HuH-7.5 (cell line): ENCODE data around the gene NR1H2.
"Not testable (repeated sequence)": the region's sequence is repeated elsewhere in the genome, so short reads cannot be mapped to it uniquely, and the experiment has no call there.

Source experiments
- DNase-seq: peaks from one replicate; pipeline ENCODE4 v3.0.0; 2011; ENCODE audit warnings: low spot score

NR1H2 gene

GRCh38 chr19:50378169-50378862 is 2.1 kb downstream of the NR1H2 start:
- DNase-seq = no peak

DNA sequence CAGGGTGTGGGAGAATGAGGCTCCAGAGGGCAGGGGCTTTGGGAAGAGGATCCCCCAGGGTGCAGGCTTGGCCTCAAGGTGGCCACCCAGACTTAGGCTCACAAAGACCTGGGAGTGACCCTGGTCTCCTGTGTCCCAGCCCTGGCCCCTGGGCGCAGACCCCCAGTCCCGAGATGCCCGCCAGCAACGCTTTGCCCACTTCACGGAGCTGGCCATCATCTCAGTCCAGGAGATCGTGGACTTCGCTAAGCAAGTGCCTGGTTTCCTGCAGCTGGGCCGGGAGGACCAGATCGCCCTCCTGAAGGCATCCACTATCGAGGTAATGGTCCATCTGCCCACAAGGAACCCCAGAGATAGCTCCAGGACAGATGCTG is 2.6 kb downstream of the NR1H2 start:
- DNase-seq = no peak

DNA sequence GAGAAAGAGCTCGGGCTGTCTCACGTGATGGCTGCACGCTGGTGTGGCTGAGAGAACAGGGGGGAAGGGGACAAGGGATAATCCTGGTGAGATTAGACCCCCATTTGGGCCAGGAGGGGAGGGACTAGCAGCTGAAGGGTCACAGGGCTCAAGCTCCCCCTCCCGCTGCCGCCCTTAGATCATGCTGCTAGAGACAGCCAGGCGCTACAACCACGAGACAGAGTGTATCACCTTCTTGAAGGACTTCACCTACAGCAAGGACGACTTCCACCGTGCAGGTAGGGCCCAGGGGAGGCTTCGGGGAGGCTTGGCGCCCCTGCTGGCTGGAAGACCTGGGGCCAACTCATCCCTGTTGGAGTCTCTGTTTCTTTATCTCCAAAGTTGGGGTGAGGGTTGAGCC is 3.3 kb downstream of the NR1H2 start:
- no peak for DNase-seq

- DNase-seq = no peak
Measured at GRCh38 chr19:50380137-50380536, 3.9 kb downstream of the NR1H2 start.

GRCh38 chr19:50380751-50381151 is 4.5 kb downstream of the NR1H2 start:
- DNase-seq = no peak

DNA sequence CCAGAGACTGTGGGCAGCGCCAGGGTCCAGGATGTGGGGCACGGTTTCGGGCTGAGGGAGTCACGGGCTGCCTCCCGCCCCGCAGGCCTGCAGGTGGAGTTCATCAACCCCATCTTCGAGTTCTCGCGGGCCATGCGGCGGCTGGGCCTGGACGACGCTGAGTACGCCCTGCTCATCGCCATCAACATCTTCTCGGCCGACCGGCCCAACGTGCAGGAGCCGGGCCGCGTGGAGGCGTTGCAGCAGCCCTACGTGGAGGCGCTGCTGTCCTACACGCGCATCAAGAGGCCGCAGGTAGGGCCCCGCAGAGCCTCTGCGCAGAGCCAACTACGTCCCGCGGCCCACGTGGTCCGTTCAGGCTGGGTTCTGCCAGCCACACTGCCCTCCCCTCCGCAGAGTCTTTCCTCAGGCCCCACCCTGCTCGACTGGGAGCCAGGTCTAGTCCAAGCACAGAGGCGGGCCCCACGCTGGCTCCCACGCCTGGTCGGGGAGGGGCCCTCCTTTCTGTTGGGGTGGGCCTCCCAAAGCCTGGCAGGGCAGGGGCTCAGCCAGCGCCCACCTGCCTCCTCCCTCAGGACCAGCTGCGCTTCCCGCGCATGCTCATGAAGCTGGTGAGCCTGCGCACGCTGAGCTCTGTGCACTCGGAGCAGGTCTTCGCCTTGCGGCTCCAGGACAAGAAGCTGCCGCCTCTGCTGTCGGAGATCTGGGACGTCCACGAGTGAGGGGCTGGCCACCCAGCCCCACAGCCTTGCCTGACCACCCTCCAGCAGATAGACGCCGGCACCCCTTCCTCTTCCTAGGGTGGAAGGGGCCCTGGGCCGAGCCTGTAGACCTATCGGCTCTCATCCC is 5.8 kb downstream of the NR1H2 start:
- no peak for DNase-seq

DNA sequence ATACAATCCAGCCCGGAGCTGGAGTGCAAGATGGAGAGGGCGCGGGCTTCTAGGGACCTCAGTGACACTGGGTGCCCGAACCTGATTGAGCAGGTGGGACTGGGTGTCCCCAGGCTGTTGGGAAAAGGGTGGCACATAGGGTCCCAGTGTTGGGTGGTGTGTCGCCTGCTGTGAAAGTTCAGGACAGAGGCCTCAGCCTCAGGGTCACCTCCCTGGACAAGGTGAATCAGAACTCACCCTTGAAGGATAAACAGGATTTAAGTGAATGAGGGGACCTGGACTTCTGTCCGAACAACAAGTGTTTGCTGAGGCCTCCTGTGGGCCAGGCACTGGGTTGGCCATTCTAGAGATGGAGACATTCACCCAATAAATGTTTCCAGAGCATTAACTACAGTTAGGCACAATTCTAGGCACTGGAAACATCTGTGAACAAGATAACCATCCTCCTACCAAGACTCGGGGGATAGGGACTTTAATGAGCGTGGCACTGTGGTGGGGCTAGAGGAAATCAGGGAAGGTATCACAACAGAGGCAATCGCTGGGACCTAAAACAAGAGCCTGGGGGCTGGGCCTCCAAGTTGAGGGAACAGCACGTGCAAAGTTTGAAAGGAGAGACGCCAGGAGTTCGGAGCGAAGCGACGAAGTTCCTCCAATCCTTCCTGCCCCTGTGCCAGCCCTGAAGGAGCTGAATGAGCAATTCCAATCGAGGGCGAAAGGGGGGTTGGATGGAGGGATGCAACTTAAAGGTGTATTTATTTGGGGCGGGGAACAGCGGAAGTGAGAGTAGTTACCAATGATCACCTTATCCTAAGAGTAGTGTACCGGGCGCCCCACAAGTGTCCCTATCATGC is 7.0 kb downstream of the NR1H2 start:
- no peak for DNase-seq

DNA sequence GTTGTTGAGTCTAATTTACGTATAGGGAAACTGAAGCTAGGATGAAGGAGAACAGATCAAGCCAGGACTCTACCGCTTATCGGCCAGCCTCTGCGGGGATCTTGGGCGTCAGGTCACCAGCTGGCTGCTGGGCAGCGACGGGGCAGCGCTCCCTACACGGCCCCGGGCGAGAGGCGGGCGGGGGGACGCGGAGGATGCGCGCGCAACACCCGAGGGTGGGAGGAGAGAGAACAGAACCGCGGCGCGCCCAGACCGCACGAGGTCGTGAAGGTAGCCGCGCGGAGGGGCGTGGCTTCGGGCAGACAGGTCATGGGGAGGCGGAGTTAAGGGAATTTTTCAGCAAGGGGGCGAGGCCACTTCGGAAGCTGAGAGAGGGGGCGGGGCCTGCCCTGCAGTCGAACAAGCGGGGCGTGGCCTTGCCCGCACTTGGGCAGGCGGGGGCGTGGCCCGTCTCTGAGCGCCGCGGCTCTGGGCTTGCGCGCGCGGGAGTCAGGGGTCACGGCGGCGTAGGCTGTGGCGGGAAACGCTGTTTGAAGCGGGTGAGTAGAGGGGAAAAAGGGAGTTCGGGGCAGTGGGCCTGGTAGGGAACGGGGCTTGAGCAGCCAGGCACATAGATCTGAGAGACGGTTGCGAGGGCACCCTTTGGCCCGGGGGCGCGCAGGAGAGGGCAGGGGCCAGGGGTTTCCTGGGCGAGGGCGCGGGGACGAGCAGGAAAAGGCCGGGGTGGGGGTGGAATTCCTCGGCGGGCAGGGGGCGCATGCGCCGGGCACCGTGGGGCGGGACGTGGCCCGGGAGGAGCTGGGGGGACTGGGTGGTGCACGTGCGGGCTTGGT is 7.8 kb downstream of the NR1H2 start, which contains the start of gene POLD1:
Gene POLD1 (plus strand): TSS at position 496 of the 833 bp plus-strand sequence. CDS start 14,505 bp downstream, outside the sequence.
- DNase-seq = peak; percentile 99

- DNase-seq = no peak
Measured at GRCh38 chr19:50384685-50385535, 8.7 kb downstream of the NR1H2 start.

- no peak for DNase-seq
Measured at GRCh38 chr19:50387176-50387867, 11.1 kb downstream of the NR1H2 start.

DNA sequence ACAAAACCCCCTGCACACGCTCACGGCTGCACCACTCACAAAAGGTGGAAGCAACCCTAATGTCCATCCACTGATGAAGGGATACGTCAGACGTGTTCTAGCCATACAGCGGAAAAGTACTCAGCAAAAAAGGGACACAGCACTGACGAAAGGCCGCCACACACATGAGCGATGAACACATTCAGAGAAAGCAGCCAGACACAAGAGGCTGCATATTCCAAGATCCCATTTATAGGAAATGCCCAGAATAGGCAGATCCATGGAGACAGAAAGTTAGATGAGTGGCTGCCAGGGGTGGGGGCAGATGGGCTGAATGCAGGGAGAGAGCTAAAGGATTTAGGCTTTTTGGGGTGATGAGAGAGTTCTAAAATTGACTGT is 11.6 kb downstream of the NR1H2 start:
- DNase-seq = no peak

- not testable (repeated sequence) for DNase-seq
Measured at GRCh38 chr19:50390295-50390694, 14.0 kb downstream of the NR1H2 start.

GRCh38 chr19:50390952-50391351 is 14.7 kb downstream of the NR1H2 start:
- DNase-seq = not testable (repeated sequence)

- DNase-seq = no peak
Measured at GRCh38 chr19:50392759-50393158, 16.5 kb downstream of the NR1H2 start.

- DNase-seq = no peak
Measured at GRCh38 chr19:50393589-50393988, 17.3 kb downstream of the NR1H2 start.

DNA sequence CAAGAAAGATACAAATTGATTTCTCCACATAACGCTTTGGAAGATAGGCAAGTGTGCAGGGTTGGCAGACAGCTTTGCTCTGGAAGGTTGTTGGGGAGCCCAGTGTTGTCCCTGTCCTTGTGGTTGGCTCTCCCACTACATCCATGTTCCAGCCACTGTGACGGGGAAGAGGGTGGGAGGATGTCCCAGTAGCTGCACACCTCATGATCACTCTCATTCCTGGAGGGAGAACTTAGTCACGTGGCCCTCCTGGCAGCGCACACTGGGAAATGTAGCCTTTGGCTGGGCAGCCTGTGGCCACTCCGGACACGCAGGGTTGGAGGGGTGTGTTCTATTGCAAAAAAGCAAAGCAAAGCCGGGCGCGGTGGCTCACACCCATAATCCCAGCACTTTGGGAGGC is 17.8 kb downstream of the NR1H2 start:
- no peak for DNase-seq

- no peak for DNase-seq
Measured at GRCh38 chr19:50398675-50399367, 22.6 kb downstream of the NR1H2 start.

DNA sequence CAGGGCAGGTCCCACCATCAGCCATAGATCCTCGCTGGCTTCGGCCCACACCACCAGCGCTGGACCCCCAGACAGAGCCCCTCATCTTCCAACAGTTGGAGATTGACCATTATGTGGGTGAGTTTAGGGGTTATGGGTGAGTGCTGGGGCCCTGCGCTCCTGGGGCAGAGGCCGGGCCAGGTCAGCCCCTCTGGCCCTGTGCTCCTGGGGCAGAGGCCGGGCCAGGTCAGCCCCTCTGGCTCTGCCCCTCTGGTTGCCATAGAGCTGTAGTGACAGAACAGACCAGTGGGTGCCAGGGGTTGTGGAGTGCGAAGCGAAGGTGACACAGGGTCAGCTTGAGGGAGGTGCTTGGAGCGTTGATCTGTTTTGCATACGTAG is 23.1 kb downstream of the NR1H2 start:
- DNase-seq = no peak
